Glutamatergic neuron (in vitro differentiated cells): Measurements from ENCODE around the gene IFI35. TPM values are rescaled to one million over a fixed set of nuclear protein-coding genes. Genes with fewer than 3 reads are reported as not detected.
A peak's percentile ranks its signal among the peaks of the same experiment; 100 is the strongest.
"Not testable (repeated sequence)": the region's sequence is repeated elsewhere in the genome, so short reads cannot be mapped to it uniquely, and the experiment has no call there.

Source experiments
- DNase-seq: peaks from one replicate; pipeline ENCODE4 v3.0.0; 2022
- H3K27ac Mint-ChIP-seq: one replicate; pipeline ENCODE4 v1.8.0; 2020; ENCODE audit warnings: mild to moderate bottlenecking, mixed read lengths, inconsistent platforms; ENCODE audit not compliant: unreplicated experiment
- H3K27me3 Mint-ChIP-seq: one replicate; pipeline ENCODE4 v1.8.0; 2020; ENCODE audit warnings: mild to moderate bottlenecking, moderate library complexity, mixed read lengths, inconsistent platforms; ENCODE audit not compliant: unreplicated experiment
- H3K36me3 Mint-ChIP-seq: one replicate; pipeline ENCODE4 v1.8.0; 2020; ENCODE audit warnings: mild to moderate bottlenecking, mixed read lengths, inconsistent platforms; ENCODE audit not compliant: unreplicated experiment
- H3K4me1 Mint-ChIP-seq: one replicate; pipeline ENCODE4 v1.8.0; 2020; ENCODE audit warnings: mild to moderate bottlenecking, low read depth, mixed read lengths, inconsistent platforms; ENCODE audit not compliant: unreplicated experiment
- H3K4me3 Mint-ChIP-seq: one replicate; pipeline ENCODE4 v1.8.0; 2020; ENCODE audit warnings: mild to moderate bottlenecking, mixed read lengths, inconsistent platforms; ENCODE audit not compliant: unreplicated experiment
- H3K9me3 Mint-ChIP-seq: one replicate; pipeline ENCODE4 v1.8.0; 2020; ENCODE audit warnings: mild to moderate bottlenecking, moderate library complexity, mixed read lengths, inconsistent platforms; ENCODE audit not compliant: unreplicated experiment
- CTCF ChIP-seq: fragments of 200-600 bp; sonication (generic); IDR thresholded peaks from one replicate; pipeline ENCODE4 v1.5.0; 2021; ENCODE audit not compliant: partially characterized antibody, unreplicated experiment
- total RNA-seq: library from RNA; stranded (reverse); fragmentation: NEBNext Ultra II Directional; extraction: Animal tissue kit (Norgen Biotek cat#: 25700); gene quantifications from one replicate; pipeline ENCODE4 v1.2.1, GENCODE V29; 2021; ENCODE audit not compliant: unreplicated experiment

The IFI35 gene
- total RNA-seq, 1 donor from 2014 or later = not detected

GRCh38 chr17:43040655-43041054, 34.1 kb downstream of the IFI35 start:
- DNase-seq = no peak
- peak overlapping the region; percentile 53 for H3K4me3 Mint-ChIP-seq
- H3K36me3 Mint-ChIP-seq = no peaks in the 10 kb centered on the region
- H3K27me3 Mint-ChIP-seq = peaks cover 3% of the 10 kb centered on the region
- no peak for TF ChIP-seq CTCF
- peaks cover 8% of the 10 kb centered on the region for H3K9me3 Mint-ChIP-seq
- peaks cover 53% of the 10 kb centered on the region for H3K4me1 Mint-ChIP-seq
- H3K27ac Mint-ChIP-seq = peak overlapping the region; percentile 83

- TF ChIP-seq CTCF = no peak
- no peaks in the 10 kb centered on the region for H3K36me3 Mint-ChIP-seq
- peaks cover 48% of the 10 kb centered on the region for H3K4me1 Mint-ChIP-seq
- peak overlapping the region; percentile 53 for H3K4me3 Mint-ChIP-seq
- H3K27ac Mint-ChIP-seq = peak overlapping the region; percentile 90
- no peak for DNase-seq
- H3K27me3 Mint-ChIP-seq = peaks cover 2% of the 10 kb centered on the region
- peaks cover 8% of the 10 kb centered on the region for H3K9me3 Mint-ChIP-seq
Observed at GRCh38 chr17:43042025-43042628, 35.5 kb downstream of the IFI35 start.

- no peaks in the 10 kb centered on the region for H3K36me3 Mint-ChIP-seq
- peaks cover 40% of the 10 kb centered on the region for H3K4me1 Mint-ChIP-seq
- H3K4me3 Mint-ChIP-seq = no peak overlapping the region
- TF ChIP-seq CTCF = no peak
- H3K27me3 Mint-ChIP-seq = peaks cover 2% of the 10 kb centered on the region
- peak overlapping the region; percentile 90 for H3K27ac Mint-ChIP-seq
- DNase-seq = no peak
- H3K9me3 Mint-ChIP-seq = peaks cover 8% of the 10 kb centered on the region
Observed at GRCh38 chr17:43043307-43043706, 36.7 kb downstream of the IFI35 start.

GRCh38 chr17:43044024-43044423, 37.4 kb downstream of the IFI35 start:
- Mint-ChIP-seq H3K4me1 (peaks cover 38% of the 10 kb centered on the region), H3K27me3 (peaks cover 2% of the 10 kb centered on the region), H3K36me3 (no peaks in the 10 kb centered on the region), H3K9me3 (peaks cover 8% of the 10 kb centered on the region), H3K27ac (no peak overlapping the region), H3K4me3 (no peak overlapping the region)
- DNase-seq = no peak
- no peak for TF ChIP-seq CTCF

- TF ChIP-seq CTCF = no peak
- no peak overlapping the region for H3K4me3 Mint-ChIP-seq
- H3K27ac Mint-ChIP-seq = no peak overlapping the region
- H3K36me3 Mint-ChIP-seq = no peaks in the 10 kb centered on the region
- H3K9me3 Mint-ChIP-seq = peaks cover 1% of the 10 kb centered on the region
- H3K4me1 Mint-ChIP-seq = peaks cover 2% of the 10 kb centered on the region
- peaks cover 2% of the 10 kb centered on the region for H3K27me3 Mint-ChIP-seq
- no peak for DNase-seq
Observed at GRCh38 chr17:43051969-43052368, 45.4 kb downstream of the IFI35 start.

- H3K36me3 Mint-ChIP-seq = not testable (repeated sequence)
Observed at GRCh38 chr17:43053008-43053407, 46.4 kb downstream of the IFI35 start.

More at GRCh38 chr17:43053008-43053407, 46.4 kb downstream of the IFI35 start:
- H3K27me3 Mint-ChIP-seq, H3K27ac Mint-ChIP-seq, H3K9me3 Mint-ChIP-seq, H3K4me1 Mint-ChIP-seq, DNase-seq, H3K4me3 Mint-ChIP-seq: not testable (repeated sequence)
